RCC 7860 (cell line): ENCODE results near the gene CCDC181.

Source experiments
- DNase-seq: peaks from one replicate; pipeline ENCODE4 v3.0.0-alpha.2; 2015; ENCODE audit warnings: low spot score
- FAIRE-seq: peaks from 2 replicates; lab custom pipeline; 2012; peaks lifted over from hg19 to GRCh38; lab: Jason Lieb, UNC

CCDC181 gene

DNA sequence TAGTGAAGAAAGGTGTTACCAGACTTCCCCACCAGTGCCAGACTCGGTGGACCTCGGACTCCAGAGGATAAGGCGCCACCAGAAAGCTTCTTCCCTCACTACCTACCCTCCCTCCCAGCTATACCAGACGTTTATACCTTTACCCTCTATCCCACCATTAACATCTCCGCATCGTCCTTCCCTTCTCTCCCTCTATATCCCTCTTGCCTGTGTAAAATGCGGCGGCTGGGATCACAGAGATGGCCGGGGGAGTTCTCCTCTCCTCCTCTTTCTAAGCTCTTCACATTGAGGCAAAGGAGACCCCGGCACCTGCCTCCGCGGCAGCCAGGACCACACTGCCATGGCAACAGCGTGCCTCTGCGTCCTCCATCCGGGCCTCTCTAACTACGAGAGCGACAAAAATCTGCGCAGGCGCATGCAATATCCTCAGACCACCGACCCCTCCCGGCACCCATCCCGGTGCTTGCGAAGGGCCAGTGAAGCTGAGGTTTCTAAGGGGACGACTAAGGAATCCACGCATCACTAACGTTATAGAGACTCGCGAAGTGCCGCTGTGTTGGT, at the start of gene CCDC181:
Gene CCDC181, minus strand, starts transcription at position 394 of the 561 bp plus-strand sequence. CDS start 2,547 bp downstream, outside the sequence.
- FAIRE-seq, result no peak
- peak; percentile 35 for DNase-seq

DNA sequence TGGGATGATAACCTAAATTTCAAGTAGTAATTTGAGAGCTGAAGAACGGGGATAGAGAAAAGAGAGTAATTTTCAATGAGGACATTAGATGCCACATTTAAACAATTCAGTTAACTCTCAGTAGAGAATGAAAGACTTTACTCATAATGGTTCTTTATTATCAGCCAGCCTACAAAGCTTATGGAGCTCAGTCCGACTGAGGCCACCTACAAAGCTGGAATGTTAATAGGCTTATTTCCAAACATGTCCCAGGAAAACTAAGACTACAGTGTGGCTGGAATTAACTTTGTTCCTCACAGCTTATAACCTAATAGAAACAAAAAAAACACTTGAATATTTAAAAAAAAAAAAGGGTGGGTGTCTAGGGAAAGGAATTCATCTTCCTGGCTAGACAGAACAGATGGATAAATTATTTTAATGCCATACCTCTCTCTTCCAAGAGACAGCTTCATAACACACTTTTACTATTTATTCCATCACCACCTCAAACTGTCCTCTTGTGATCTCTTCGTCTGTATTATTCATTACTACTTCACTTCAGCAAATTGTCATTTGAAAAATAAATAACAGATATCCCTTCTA, 48.6 kb upstream of the CCDC181 start:
- FAIRE-seq (no peak), DNase-seq (no peak)

DNA sequence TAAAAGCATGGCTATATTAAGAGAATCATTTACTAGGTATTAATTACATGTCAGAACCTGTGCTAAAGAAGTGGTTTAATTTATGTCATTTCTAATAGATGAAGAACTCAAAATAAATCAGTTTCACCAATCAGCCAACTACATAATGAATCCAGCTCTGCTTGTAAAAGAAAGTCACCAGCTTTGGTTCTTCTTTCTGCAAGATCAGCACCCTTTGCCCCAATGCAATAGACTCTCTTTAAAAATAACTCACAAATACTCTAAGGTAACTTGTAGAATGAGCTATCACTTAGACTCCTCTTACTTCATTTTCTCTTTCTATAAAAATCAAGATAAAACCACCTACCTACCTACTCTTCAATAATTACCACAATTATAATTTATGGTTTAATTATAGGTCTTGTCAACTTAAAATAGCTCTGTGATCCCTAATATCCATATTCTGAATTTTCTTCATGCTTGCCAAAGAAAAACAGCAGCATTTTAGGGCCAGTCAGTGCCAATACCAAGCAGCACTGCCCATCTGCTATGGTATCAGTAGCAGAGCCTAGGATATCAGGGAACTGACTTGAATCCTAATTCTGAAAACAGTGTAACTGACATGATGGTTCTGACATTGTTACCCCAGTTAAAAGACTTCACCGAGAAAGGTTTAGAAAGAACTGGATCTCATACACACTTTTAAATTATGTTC, 47.2 kb upstream of the CCDC181 start:
- DNase-seq (no peak), FAIRE-seq (no peak)

DNA sequence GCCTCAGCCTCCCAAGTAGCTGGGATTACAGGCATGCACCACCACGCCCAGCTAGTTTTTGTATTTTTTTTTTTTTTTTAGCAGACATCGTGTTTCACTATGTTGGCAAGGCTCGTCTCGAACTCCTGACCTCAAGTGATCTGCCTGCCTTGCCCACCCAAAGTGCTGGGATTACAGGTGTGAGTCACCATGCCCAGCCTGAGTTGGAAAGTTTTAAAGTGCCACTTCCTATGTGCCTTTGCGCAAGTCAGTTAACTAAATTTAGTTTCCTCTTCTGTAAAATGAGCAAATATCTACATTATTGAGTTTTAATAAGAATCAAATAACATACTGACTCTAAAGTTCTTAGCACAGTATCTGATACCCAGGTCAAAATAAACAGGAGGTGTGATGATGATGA, 46.1 kb upstream of the CCDC181 start:
- DNase-seq (no peak), FAIRE-seq (no peak)

DNA sequence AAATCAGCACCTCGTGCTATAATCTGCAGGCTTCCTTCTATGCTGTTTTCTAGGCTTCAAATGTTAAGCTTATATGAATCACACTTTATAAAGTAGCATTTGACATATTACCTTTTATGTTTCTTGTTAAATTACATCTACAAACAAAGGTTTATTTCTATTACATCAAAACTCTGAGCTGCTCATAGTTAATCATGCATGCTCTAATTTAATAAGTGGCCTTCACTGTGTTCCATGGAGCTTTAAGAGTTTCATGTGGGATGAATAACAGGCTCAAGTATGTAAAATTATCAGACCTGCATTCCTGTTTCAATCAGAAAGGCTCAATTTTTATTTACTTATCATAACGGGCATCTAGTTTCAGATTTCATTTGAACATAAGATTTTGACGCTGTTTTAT, 45.5 kb upstream of the CCDC181 start:
- DNase-seq, result no peak
- FAIRE-seq, result no peak

- DNase-seq (no peak), FAIRE-seq (no peak)
These were observed 41.7 kb upstream of the CCDC181 start for GRCh38 chr1:169468982-169469381.

DNA sequence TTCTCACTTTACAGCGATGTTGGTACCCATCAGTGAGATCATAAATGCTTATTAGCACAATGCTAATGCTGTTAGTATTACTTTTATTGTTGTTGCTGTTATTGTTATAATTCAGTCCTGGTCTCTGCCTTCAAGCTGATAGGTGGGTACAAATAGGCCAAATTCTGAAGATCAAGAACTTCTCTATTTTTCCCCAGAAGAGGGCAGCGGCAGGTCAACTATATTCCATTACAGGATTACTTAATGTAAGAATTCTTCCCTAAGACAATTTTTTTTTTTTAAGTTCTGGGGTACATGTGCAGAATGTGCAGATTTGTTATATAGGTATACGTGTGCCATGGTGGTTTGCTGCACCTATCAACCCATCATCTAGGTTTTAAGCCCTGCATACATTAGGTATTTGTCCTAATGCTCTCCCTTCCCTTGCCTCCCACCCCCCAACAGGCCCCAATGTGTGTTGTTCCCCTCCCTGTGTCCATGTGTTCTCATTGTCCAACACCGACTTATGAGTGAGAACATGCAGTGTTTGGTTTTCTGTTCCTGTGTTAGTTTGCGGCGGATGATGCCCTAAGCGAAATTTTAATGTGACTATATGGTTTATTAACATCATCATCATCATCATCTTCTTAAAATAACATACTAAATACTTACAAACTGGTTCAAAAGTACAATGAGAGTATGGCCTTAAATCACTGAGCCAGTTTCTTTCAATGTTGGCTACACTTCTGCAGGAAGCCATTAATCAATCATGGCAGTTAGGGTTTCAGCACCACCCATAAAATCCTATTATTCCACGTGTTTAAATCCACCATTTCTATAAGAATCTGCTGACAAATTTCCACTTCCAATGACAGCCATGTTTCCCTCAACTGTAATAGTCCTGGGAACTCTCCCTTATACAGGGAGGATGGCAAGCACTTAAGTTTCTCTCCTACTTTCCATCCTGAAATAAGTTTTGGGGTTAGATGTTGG, 39.3 kb upstream of the CCDC181 start:
- FAIRE-seq, result peak; percentile 23

DNA sequence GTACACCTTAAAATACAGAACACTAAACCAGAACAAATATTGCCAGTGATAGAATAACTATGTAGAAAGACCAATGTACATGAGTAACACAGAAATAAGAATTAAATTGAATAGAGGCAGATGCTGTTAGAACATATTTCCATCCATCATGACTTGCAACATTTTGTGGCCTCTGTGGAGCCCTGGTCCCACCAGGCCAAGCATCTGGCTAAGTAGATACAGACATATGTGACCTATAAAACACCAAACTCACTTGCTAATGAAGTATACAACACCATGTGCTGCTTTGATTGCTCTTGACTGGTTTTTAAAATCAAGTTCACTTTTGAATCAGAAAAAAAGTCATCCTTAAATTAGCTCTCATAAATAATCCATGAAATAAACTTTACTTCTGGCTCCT, 38.0 kb upstream of the CCDC181 start:
- FAIRE-seq (no peak), DNase-seq (no peak)

More for the DNA sequence above, 39.3 kb upstream of the CCDC181 start:
- DNase-seq, result no peak

- DNase-seq, result no peak
- FAIRE-seq, result no peak
These were observed 35.1 kb upstream of the CCDC181 start for GRCh38 chr1:169462385-169462784.

GRCh38 chr1:169461390-169462000, 34.2 kb upstream of the CCDC181 start:
- DNase-seq (no peak), FAIRE-seq (no peak)

- FAIRE-seq (no peak), DNase-seq (no peak)
These were observed 33.0 kb upstream of the CCDC181 start for GRCh38 chr1:169460191-169460833.

DNA sequence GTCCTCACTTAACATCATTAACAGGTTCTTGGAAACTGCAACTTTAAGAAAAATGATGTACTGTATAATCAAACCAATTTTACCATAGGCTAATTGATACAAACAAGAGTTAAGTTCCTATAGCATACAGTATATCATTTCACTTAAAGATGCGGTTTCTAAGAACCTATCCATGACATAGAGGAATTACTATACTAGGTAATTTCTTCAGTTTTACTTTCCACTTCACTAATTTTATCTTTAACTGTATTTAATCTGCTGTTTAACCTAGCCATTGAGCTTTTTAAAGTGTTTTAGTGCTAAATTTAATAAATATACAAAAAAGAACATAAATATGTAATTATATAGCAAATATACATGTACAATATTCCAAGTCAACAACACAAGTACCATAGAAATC, 30.2 kb upstream of the CCDC181 start:
- no peak for FAIRE-seq
- DNase-seq, result no peak

- no peak for DNase-seq
- no peak for FAIRE-seq
These were observed 28.8 kb upstream of the CCDC181 start for GRCh38 chr1:169456029-169456428.

DNA sequence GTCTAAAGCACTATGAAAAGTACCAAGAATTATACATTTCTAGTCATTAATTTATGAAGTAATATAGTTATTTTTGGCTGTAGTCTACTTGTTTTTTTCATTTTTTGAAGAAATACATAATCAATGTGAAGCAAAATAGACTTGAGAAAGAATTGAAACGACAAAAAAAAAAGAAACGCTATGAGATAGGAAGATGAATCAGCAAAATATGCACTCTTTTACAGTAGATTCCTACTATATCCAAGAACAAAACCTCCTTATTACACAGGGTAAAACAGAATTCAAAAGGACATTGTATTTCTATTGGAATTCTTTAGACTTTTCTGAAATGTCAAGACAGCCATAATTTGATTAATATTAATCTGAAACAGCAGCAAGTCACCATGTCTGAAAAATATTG, 25.6 kb upstream of the CCDC181 start:
- DNase-seq (no peak), FAIRE-seq (no peak)

GRCh38 chr1:169451218-169451824, 24.0 kb upstream of the CCDC181 start:
- DNase-seq (no peak), FAIRE-seq (no peak)

- DNase-seq (no peak), FAIRE-seq (no peak)
These were observed 16.6 kb upstream of the CCDC181 start for GRCh38 chr1:169443923-169444322.

GRCh38 chr1:169426174-169426705, 1.0 kb downstream of the CCDC181 start:
- DNase-seq, result no peak

GRCh38 chr1:169421309-169421708, 6.0 kb downstream of the CCDC181 start:
- DNase-seq (no peak), FAIRE-seq (no peak)

More at GRCh38 chr1:169426174-169426705, 1.0 kb downstream of the CCDC181 start:
- FAIRE-seq, result no peak

GRCh38 chr1:169414952-169415351, 12.3 kb downstream of the CCDC181 start:
- DNase-seq (no peak), FAIRE-seq (no peak)
